SK-N-SH treated with all-trans-retinoic acid at 6 μM for 48 hours (cell line): ENCODE data around the gene SSC4D.

Source experiments
- CSDC2 ChIP-seq: fragments of 250-450 bp; sonication (Bioruptor Pico); IDR thresholded peaks from 2 replicates; pipeline ENCODE4 v1.5.0; 2020; ENCODE audit warnings: mild to moderate bottlenecking, moderate library complexity
- PPARA ChIP-seq: fragments of 250-450 bp; sonication (Bioruptor Pico); IDR thresholded peaks from 2 replicates; pipeline ENCODE4 v1.5.0; 2020; ENCODE audit warnings: mild to moderate bottlenecking, borderline replicate concordance
- RARB ChIP-seq: fragments of 250-450 bp; sonication (Bioruptor Pico); IDR thresholded peaks from 2 replicates; pipeline ENCODE4 v1.8.0; 2021; ENCODE audit warnings: mild to moderate bottlenecking, moderate library complexity
- SNAI2 ChIP-seq: fragments of 250-450 bp; sonication (Bioruptor Pico); IDR thresholded peaks from 2 replicates; pipeline ENCODE4 v1.5.0; 2020; ENCODE audit warnings: mild to moderate bottlenecking, moderate library complexity
- TCF4 ChIP-seq: fragments of 250-450 bp; sonication (Bioruptor Pico); IDR thresholded peaks from 2 replicates; pipeline ENCODE4 v1.8.0; 2021; ENCODE audit warnings: mild to moderate bottlenecking, moderate library complexity, borderline replicate concordance
- ZC3H10 ChIP-seq: fragments of 250-450 bp; sonication (Bioruptor Pico); IDR thresholded peaks from 2 replicates; pipeline ENCODE4 v1.5.1; 2021; ENCODE audit warnings: mild to moderate bottlenecking, moderate library complexity
- ZNF565 ChIP-seq: fragments of 450-650 bp; formaldehyde crosslinking; conservative IDR thresholded peaks from 2 replicates; pipeline ENCODE4 v1.5.0; 2020; ENCODE audit warnings: low read depth, mild to moderate bottlenecking, moderate library complexity
- TF ChIP-seq, protein P1 (sequence below): fragments of 250-450 bp; sonication (Bioruptor Pico); IDR thresholded peaks from 2 replicates; pipeline ENCODE4 v1.8.0; 2020; ENCODE audit warnings: mild to moderate bottlenecking, moderate library complexity, borderline replicate concordance
- TF ChIP-seq, protein P2 (sequence below): fragments of 250-450 bp; sonication (Bioruptor Pico); IDR thresholded peaks from 2 replicates; pipeline ENCODE4 v1.5.1; 2021; ENCODE audit warnings: mild to moderate bottlenecking, moderate library complexity
- TF ChIP-seq, protein P3 (sequence below): fragments of 250-450 bp; sonication (Bioruptor Pico); IDR thresholded peaks from 2 replicates; pipeline ENCODE4 v1.8.0; 2021; ENCODE audit warnings: low read depth, mild to moderate bottlenecking, moderate library complexity, borderline replicate concordance

DNA sequence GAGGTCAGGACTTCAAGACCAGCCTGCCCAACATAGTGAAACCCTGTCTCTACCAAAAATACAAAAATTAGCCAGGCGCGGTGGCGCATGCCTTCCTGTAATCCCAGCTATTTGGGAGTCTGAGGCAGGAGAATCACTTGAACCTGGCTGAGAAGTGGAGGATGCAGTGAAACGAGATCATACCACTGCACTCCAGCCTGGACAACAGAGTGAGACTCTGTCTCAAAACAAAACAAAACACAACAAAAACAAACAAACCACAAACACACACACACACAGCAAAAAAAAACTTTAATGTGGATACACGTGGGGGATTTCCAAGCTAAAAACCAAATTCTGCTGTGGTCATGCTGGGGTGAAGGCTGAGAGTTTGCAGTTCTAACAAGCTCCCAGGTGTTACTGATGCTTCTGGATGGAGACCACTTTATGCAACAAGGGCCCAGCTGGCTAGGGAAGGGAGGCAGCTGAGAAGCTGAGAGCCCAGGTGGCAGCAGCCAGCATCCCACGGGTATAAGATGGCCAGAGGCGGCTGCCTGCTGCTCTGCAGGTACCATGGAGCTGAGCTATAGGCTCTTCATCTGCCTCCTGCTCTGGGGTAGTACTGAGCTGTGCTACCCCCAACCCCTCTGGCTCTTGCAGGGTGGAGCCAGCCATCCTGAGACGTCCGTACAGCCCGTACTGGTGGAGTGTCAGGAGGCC, 15.1 kb upstream of the SSC4D start, which contains the start of gene ZP3:
- TF ChIP-seq ZNF565 (CRISPR knock-in tag) (no peak), ZC3H10 (CRISPR knock-in tag) (no peak), RARB (no peak), SNAI2 (CRISPR knock-in tag) (no peak), CSDC2 (CRISPR knock-in tag) (no peak), PPARA (no peak), TCF4 (CRISPR knock-in tag) (no peak)
- TF ChIP-seq, protein P1, sequence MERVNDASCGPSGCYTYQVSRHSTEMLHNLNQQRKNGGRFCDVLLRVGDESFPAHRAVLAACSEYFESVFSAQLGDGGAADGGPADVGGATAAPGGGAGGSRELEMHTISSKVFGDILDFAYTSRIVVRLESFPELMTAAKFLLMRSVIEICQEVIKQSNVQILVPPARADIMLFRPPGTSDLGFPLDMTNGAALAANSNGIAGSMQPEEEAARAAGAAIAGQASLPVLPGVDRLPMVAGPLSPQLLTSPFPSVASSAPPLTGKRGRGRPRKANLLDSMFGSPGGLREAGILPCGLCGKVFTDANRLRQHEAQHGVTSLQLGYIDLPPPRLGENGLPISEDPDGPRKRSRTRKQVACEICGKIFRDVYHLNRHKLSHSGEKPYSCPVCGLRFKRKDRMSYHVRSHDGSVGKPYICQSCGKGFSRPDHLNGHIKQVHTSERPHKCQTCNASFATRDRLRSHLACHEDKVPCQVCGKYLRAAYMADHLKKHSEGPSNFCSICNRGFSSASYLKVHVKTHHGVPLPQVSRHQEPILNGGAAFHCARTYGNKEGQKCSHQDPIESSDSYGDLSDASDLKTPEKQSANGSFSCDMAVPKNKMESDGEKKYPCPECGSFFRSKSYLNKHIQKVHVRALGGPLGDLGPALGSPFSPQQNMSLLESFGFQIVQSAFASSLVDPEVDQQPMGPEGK: no peak
- TF ChIP-seq, protein P2, sequence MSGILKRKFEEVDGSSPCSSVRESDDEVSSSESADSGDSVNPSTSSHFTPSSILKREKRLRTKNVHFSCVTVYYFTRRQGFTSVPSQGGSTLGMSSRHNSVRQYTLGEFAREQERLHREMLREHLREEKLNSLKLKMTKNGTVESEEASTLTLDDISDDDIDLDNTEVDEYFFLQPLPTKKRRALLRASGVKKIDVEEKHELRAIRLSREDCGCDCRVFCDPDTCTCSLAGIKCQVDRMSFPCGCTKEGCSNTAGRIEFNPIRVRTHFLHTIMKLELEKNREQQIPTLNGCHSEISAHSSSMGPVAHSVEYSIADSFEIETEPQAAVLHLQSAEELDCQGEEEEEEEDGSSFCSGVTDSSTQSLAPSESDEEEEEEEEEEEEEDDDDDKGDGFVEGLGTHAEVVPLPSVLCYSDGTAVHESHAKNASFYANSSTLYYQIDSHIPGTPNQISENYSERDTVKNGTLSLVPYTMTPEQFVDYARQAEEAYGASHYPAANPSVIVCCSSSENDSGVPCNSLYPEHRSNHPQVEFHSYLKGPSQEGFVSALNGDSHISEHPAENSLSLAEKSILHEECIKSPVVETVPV (CRISPR knock-in tag): no peak
- TF ChIP-seq, protein P3, sequence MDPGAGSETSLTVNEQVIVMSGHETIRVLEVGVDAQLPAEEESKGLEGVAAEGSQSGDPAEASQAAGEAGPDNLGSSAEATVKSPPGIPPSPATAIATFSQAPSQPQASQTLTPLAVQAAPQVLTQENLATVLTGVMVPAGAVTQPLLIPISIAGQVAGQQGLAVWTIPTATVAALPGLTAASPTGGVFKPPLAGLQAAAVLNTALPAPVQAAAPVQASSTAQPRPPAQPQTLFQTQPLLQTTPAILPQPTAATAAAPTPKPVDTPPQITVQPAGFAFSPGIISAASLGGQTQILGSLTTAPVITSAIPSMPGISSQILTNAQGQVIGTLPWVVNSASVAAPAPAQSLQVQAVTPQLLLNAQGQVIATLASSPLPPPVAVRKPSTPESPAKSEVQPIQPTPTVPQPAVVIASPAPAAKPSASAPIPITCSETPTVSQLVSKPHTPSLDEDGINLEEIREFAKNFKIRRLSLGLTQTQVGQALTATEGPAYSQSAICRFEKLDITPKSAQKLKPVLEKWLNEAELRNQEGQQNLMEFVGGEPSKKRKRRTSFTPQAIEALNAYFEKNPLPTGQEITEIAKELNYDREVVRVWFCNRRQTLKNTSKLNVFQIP (CRISPR knock-in tag): no peak
